Stomach smooth muscle (tissue), 2 donors: ENCODE measurements around the gene EPHA3.

Source experiments
- H3K27ac ChIP-seq: one replicate; pipeline ENCODE4 v1.7.0; 2013; ENCODE audit warnings: mild to moderate bottlenecking, low read length, inconsistent platforms
- H3K27me3 ChIP-seq, 2 donors: one replicate each; pipeline ENCODE4 v1.7.0; 2013; ENCODE audit warnings: low read length in 2 of 2; ENCODE audit not compliant: insufficient read depth in 2 of 2, control insufficient read depth in 1 of 2
- H3K36me3 ChIP-seq, 2 donors: one replicate each; pipeline ENCODE4 v1.7.0; 2013; ENCODE audit warnings: low read length in 2 of 2; ENCODE audit not compliant: control insufficient read depth in 2 of 2, insufficient read depth in 2 of 2
- H3K4me1 ChIP-seq: one replicate; pipeline ENCODE4 v1.7.0; 2013; ENCODE audit warnings: low read length; ENCODE audit not compliant: control insufficient read depth, insufficient read depth
- H3K4me3 ChIP-seq, 2 donors: one replicate each; pipeline ENCODE4 v1.7.0; 2013; ENCODE audit warnings: low read length in 2 of 2
- H3K9ac ChIP-seq, 2 donors: one replicate each; pipeline ENCODE4 v1.7.0; 2013; ENCODE audit warnings: low read length in 2 of 2, mild to moderate bottlenecking in 1 of 2
- H3K9me3 ChIP-seq, 2 donors: one replicate each; pipeline ENCODE4 v1.7.0; 2013; ENCODE audit warnings: low read length in 2 of 2; ENCODE audit not compliant: control insufficient read depth in 2 of 2
- donor health status: healthy.
- donor health status: Pancreatic carcinoma.

Gene EPHA3

DNA sequence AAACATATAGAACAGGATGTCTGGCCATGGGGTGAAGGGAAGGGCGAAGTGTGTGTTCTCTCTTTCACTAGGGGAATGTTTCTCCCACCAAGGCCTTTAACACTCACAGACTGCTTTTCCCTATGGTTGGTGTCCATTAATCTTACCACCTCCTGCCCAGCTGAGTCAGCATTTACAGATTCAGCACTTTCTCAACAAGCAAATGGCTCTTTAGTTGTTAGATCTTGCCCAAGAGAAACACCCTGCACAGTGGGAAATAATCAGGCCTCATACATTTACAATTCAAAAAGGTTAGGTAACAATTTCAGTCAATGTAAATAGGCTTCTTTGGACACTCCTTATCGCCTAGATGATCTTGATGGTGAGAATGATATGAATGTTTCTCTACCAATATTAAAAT is 418.2 kb downstream of the EPHA3 start:
- Histone ChIP-seq H3K4me1 (no peaks in the 10 kb centered on the region), H3K4me3 (no peak overlapping the region), H3K27ac (no peak overlapping the region), H3K9ac (no peak overlapping the region), H3K9me3 (no peaks in the 10 kb centered on the region), H3K36me3 (no peaks in the 10 kb centered on the region), H3K27me3 (no peaks in the 10 kb centered on the region)

DNA sequence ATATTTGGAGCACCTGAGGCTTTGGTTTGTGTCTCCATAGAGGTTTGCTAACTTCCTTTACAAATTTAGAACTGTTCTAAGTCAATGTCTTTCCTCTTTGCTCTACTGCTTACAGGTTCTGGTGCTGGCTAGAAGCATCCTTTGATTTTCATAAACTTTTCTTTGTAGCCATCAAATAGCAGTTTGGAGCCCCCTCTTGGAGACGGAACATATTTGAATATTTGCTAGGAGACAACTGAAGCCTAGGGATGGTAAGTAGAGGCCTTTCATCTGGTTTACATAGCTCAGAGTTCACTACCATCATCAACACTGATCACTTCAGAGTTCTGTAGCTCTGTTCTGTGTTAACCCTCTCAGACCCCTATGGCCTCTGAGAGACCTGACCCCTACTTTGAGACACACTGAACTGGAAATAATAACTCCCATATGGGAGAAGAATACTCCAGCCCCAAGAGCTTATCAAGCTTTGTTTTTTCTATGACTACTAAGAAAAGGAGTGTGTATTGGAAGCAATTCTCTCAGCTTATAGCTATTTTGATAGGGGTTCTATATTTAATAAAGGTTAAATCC is 420.4 kb downstream of the EPHA3 start:
- Histone ChIP-seq H3K9ac (no peak overlapping the region), H3K4me3 (no peak overlapping the region), H3K27me3 (no peaks in the 10 kb centered on the region), H3K36me3 (no peaks in the 10 kb centered on the region), H3K4me1 (no peaks in the 10 kb centered on the region), H3K27ac (no peak overlapping the region), H3K9me3 (no peaks in the 10 kb centered on the region)
